Tibial nerve (tissue), 4 donors: Measurements from ENCODE around the gene SMIM20. TPM values are rescaled to one million over a fixed set of nuclear protein-coding genes. Genes with fewer than 3 reads are reported as not detected.

ENCODE experiments used
- DNase-seq, 2 donors: peaks; one replicate each; pipeline ENCODE4 v3.0.0-alpha.2; 2019; ENCODE audit warnings: low spot score in 2 of 2
- H3K27ac ChIP-seq, 4 donors: fragments of 200-600 bp; sonication (generic) in 3 of 4; one replicate each; pipeline ENCODE4 v1.5.1; 2017 to 2019; ENCODE audit warnings: mild to moderate bottlenecking in 1 of 4
- H3K27me3 ChIP-seq, 2 donors: fragments of 200-600 bp; sonication (generic) in 1 of 2; one replicate each; pipeline versions ENCODE4 v1.5.1 to v1.6.0; 2017 to 2019
- H3K36me3 ChIP-seq, 3 donors: fragments of 200-600 bp; sonication (generic); one replicate each; pipeline ENCODE4 v1.5.1; 2018 to 2019
- H3K4me1 ChIP-seq, 4 donors: fragments of 200-600 bp; sonication (generic) in 3 of 4; one replicate each; pipeline ENCODE4 v1.5.1; 2017 to 2019
- H3K4me3 ChIP-seq, 4 donors: fragments of 200-600 bp; sonication (generic) in 3 of 4; one replicate each; pipeline ENCODE4 v1.5.1; 2017 to 2019; ENCODE audit warnings: mild to moderate bottlenecking in 1 of 4, moderate library complexity in 1 of 4
- H3K9me3 ChIP-seq, 4 donors: fragments of 200-600 bp; sonication (generic) in 3 of 4; one replicate each; pipeline ENCODE4 v1.5.1; 2017 to 2019
- CTCF ChIP-seq, 5 experiments: fragments of 200-600 bp in 3 of 5; fragments of 450-650 bp in 2 of 5; sonication (generic) in 3 of 5; IDR thresholded peaks; one replicate each; pipeline ENCODE4 v1.5.1; 2016 to 2019; ENCODE audit warnings: antibody characterized with exemption in 5 of 5, mild to moderate bottlenecking in 3 of 5, moderate library complexity in 2 of 5
- EP300 ChIP-seq, 2 donors: sonication (generic); formaldehyde crosslinking; IDR thresholded peaks; one replicate each; pipeline ENCODE4 v1.6.1; 2017; ENCODE audit warnings: antibody characterized with exemption in 2 of 2, mild to moderate bottlenecking in 1 of 2
- POLR2A ChIP-seq, 2 donors: fragments of 450-650 bp; IDR thresholded peaks; one replicate each; pipeline ENCODE4 v1.6.1; 2017; ENCODE audit warnings: antibody characterized with exemption in 2 of 2, mild to moderate bottlenecking in 2 of 2, moderate library complexity in 2 of 2
- WGBS, 2 donors: methylation state at CpG; one replicate each; pipeline ENCODE4 v1.1.5; 2018; 5-methylcytosine and 5-hydroxymethylcytosine counted together
- total RNA-seq, 4 donors: library from RNA; depleted of rRNA; stranded (reverse); fragments of >200 nt; gene quantifications; one replicate each; pipeline ENCODE4 v1.1.0, GENCODE V29; 2016

The SMIM20 gene
- total RNA-seq, 4 donors from 2014 or later: 14.7 to 31.0 (median 20.9) TPM

GRCh38 chr4:25883565-25883964, 30.5 kb upstream of the SMIM20 start:
- Histone ChIP-seq H3K27me3 (no peaks in the 10 kb centered on the region), H3K36me3 (no peaks in the 10 kb centered on the region), H3K4me1 (no peaks in the 10 kb centered on the region), H3K4me3 (no peak overlapping the region), H3K27ac (no peak overlapping the region), H3K9me3 (no peaks in the 10 kb centered on the region)
- WGBS, 2 donors: 89 to 96% methylated on average over 2 of the region's 2 CpGs
- no peak for DNase-seq
- TF ChIP-seq EP300 (IDR thresholded peaks at IDR 0.05): no peak
- no peak for TF ChIP-seq POLR2A (IDR thresholded peaks at IDR 0.05)
- TF ChIP-seq CTCF (IDR thresholded peaks at IDR 0.05): no peak

- Histone ChIP-seq H3K27me3 (no peaks in the 10 kb centered on the region), H3K4me3 (no peak overlapping the region), H3K4me1 (no peaks in the 10 kb centered on the region), H3K27ac (no peak overlapping the region), H3K36me3 (no peaks in the 10 kb centered on the region), H3K9me3 (no peaks in the 10 kb centered on the region)
- no peak for TF ChIP-seq CTCF (IDR thresholded peaks at IDR 0.05)
- TF ChIP-seq POLR2A (IDR thresholded peaks at IDR 0.05): no peak
- TF ChIP-seq EP300 (IDR thresholded peaks at IDR 0.05): no peak
- no peak for DNase-seq
- 21 to 31% methylated on average over 5 of the region's 5 CpGs for WGBS, 2 donors
These were observed 29.8 kb upstream of the SMIM20 start for GRCh38 chr4:25884031-25884782.

- Histone ChIP-seq H3K4me3 (no peak overlapping the region), H3K27me3 (no peaks in the 10 kb centered on the region), H3K36me3 (no peaks in the 10 kb centered on the region), H3K9me3 (no peaks in the 10 kb centered on the region), H3K4me1 (no peaks in the 10 kb centered on the region), H3K27ac (no peak overlapping the region)
- TF ChIP-seq EP300 (IDR thresholded peaks at IDR 0.05) (no peak), CTCF (IDR thresholded peaks at IDR 0.05) (no peak), POLR2A (IDR thresholded peaks at IDR 0.05) (no peak)
- no peak for DNase-seq
These were observed 25.2 kb upstream of the SMIM20 start for GRCh38 chr4:25888781-25889180.

- no peaks in the 10 kb centered on the region for H3K36me3 ChIP-seq
- H3K27ac ChIP-seq: no peak overlapping the region
- no peaks in the 10 kb centered on the region for H3K9me3 ChIP-seq
- no peaks in the 10 kb centered on the region for H3K27me3 ChIP-seq
- H3K4me3 ChIP-seq: no peak overlapping the region
- no peak for DNase-seq
- 90 to 91% methylated on average over 14 of the region's 14 CpGs for WGBS, 2 donors
- TF ChIP-seq CTCF (IDR thresholded peaks at IDR 0.05) (no peak), POLR2A (IDR thresholded peaks at IDR 0.05) (no peak), EP300 (IDR thresholded peaks at IDR 0.05) (no peak)
- no peaks in the 10 kb centered on the region for H3K4me1 ChIP-seq
These were observed 24.2 kb upstream of the SMIM20 start for GRCh38 chr4:25889589-25890503.
